Measurements from ENCODE around the gene CSTPP1.

DNA sequence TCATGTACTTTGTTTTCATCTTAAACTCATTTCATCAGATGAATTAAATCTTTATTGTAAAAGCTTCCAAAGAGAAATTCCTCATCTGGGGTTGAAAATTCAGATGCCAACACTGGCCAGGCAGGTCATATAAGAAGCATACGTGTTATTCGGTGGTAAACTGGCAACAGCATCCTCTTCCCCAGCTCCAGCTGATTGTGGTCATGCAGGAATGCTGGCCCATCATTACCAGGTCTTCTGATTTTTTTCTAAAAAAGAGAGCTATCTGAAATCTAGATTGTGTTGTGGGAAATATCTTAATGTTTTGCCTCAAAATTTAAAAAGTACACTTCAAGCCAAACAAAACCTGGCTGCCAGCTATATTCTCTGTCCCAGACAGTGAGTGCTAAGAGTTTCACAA is 186.5 kb downstream of the CSTPP1 start:
- TF ChIP-seq, protein P1, sequence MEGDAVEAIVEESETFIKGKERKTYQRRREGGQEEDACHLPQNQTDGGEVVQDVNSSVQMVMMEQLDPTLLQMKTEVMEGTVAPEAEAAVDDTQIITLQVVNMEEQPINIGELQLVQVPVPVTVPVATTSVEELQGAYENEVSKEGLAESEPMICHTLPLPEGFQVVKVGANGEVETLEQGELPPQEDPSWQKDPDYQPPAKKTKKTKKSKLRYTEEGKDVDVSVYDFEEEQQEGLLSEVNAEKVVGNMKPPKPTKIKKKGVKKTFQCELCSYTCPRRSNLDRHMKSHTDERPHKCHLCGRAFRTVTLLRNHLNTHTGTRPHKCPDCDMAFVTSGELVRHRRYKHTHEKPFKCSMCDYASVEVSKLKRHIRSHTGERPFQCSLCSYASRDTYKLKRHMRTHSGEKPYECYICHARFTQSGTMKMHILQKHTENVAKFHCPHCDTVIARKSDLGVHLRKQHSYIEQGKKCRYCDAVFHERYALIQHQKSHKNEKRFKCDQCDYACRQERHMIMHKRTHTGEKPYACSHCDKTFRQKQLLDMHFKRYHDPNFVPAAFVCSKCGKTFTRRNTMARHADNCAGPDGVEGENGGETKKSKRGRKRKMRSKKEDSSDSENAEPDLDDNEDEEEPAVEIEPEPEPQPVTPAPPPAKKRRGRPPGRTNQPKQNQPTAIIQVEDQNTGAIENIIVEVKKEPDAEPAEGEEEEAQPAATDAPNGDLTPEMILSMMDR (IDR thresholded peaks at IDR 0.05), result no peak
- TF ChIP-seq POLR2A (IDR thresholded peaks at IDR 0.05) (no peak), POLR2AphosphoS5 (IDR thresholded peaks at IDR 0.05) (no peak)
